ENCODE measurements around the gene CA7.

DNA sequence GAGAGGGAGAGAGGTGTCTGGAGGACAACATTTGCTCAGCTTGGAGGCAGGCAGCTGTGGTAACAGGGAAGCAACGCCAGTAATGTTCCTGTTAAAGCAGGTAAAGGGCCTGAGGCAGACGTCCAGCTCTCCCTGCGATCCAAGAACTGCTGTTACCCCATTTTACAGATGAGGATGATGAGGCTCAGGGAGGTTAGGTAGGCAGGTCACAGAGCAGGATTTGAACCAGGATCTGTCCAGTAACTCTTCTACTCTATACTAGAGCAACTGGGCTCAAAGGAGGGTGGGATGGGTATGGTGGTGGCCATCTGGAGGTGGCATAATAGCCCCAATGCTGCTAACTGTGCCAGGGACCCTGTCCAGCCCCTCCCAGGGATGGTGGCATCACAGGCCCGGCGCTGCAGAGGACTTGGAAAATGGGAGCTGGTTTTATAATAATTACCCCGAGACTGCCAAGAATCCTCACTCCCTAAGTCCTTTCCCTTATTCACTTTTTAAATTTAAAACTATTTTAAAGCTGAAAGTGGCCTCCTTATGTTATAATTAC is 12.0 kb downstream of the CA7 start:
- TF ChIP-seq CTCF (IDR thresholded peaks at IDR 0.05 in 4 of 5, conservative IDR thresholded peaks at IDR 0.05 in 1 of 5), result no peak
- TF ChIP-seq POLR2A (IDR thresholded peaks at IDR 0.05), result no peak

Measured in gastrocnemius medialis (tissue), 4 donors.